ENCODE data around the gene FCAMR.
"Not testable (repeated sequence)": the region's sequence is repeated elsewhere in the genome, so short reads cannot be mapped to it uniquely, and the experiment has no call there.

FCAMR gene

DNA sequence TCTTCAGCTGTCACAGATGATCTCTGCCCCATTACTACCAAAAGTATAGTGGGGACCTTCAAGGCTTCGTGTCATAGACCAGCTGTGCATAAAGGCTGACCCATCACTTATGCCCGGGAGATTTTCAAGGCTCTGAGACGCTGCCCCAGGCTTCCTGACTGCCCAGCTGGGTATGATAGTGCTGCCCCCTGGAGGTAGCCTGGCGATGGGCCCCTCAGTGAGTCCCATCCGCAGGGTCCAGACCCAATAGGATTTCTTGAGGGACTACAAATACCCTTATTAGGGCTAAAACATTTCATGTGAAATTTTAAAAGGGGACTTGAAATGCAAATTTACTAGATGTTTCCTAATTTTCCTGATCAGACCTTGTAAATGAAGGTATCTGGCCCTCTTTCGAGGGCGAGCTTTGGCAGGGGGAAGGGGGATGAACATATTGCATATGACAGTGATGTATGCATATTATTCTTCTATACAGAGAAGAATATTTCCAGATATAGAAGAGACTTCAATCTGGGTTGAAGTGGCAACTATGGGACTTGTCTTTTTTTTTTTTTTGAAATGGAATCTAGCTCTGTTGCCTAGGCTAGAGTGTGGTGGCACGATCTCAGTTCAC, 36.8 kb downstream of the FCAMR start:
- no peak overlapping the region for H3K4me3 ChIP-seq (ENCODE audit: low read length)
- H3K36me3 ChIP-seq (ENCODE audit: control insufficient read depth, insufficient read depth, low read length): no peaks in the 10 kb centered on the region
- H3K27me3 ChIP-seq (ENCODE audit: control insufficient read depth, insufficient read depth, low read length): no peaks in the 10 kb centered on the region

DNA sequence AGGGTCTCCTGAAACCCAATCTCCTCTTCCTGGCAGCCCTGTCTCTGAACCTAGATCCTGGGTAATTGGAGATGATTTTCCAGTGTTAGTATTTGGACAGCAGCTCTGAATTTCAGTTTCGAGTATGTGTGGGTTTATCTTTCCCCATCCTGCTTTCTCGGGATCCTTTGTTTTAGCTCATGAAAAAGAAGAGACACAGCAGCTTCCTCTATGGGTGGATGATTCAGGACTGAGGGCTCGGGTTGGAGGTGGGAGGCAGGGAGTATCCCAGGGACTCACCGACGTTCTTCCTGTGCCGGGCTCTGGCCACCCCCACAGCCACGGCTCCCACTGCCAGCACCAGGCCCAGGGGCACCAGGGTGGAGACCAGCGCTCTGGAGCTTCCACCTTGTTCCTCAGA, 38.1 kb downstream of the FCAMR start:
- Histone ChIP-seq H3K9me3 (ENCODE audit: control insufficient read depth, insufficient read depth, low read length) (no peaks in the 10 kb centered on the region), H3K4me1 (ENCODE audit: control insufficient read depth, insufficient read depth, low read length) (no peaks in the 10 kb centered on the region), H3K36me3 (ENCODE audit: control insufficient read depth, insufficient read depth, low read length) (no peaks in the 10 kb centered on the region), H3K4me3 (ENCODE audit: low read length) (no peak overlapping the region), H3K27ac (ENCODE audit: low read length) (no peak overlapping the region), H3K27me3 (ENCODE audit: control insufficient read depth, insufficient read depth, low read length) (no peaks in the 10 kb centered on the region)
- no CpG with 5 or more reads among the region's 8 CpGs for WGBS (ENCODE audit: insufficient coverage, insufficient read length)
- no peak for DNase-seq (ENCODE audit: low read depth, low spot score)

More for the DNA sequence above, 36.8 kb downstream of the FCAMR start:
- H3K9me3 ChIP-seq (ENCODE audit: control insufficient read depth, insufficient read depth, low read length): no peaks in the 10 kb centered on the region
- H3K4me1 ChIP-seq (ENCODE audit: control insufficient read depth, insufficient read depth, low read length): no peaks in the 10 kb centered on the region
- no peak for DNase-seq (ENCODE audit: low read depth, low spot score)
- no peak overlapping the region for H3K27ac ChIP-seq (ENCODE audit: low read length)
- no CpG with 5 or more reads among the region's 8 CpGs for WGBS (ENCODE audit: insufficient coverage, insufficient read length)

DNA sequence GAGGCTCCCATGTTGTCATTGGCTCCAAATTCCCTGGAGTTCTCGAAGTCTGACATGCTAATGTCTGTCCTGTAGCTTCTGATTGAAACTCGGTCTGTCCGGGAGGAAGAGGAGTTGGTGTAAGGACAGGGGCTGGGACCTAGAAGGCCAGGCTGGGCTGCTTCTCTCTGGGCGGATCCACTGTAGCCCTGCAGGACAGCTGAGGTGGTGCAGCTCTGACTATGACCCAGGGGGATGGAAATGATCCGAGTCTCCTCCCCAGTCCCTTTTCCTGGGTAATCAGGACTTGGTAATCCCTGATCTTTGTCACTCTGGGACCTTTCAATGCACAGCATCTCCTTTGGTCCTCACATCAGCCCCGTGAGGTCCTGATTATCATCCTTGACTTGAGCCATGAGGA, 38.6 kb downstream of the FCAMR start:
- no CpG with 5 or more reads among the region's 6 CpGs for WGBS (ENCODE audit: insufficient coverage, insufficient read length)
- no peaks in the 10 kb centered on the region for H3K36me3 ChIP-seq (ENCODE audit: control insufficient read depth, insufficient read depth, low read length)
- no peak overlapping the region for H3K4me3 ChIP-seq (ENCODE audit: low read length)
- no peaks in the 10 kb centered on the region for H3K27me3 ChIP-seq (ENCODE audit: control insufficient read depth, insufficient read depth, low read length)
- H3K4me1 ChIP-seq (ENCODE audit: control insufficient read depth, insufficient read depth, low read length): no peaks in the 10 kb centered on the region
- DNase-seq (ENCODE audit: low read depth, low spot score): no peak
- no peaks in the 10 kb centered on the region for H3K9me3 ChIP-seq (ENCODE audit: control insufficient read depth, insufficient read depth, low read length)
- no peak overlapping the region for H3K27ac ChIP-seq (ENCODE audit: low read length)

DNA sequence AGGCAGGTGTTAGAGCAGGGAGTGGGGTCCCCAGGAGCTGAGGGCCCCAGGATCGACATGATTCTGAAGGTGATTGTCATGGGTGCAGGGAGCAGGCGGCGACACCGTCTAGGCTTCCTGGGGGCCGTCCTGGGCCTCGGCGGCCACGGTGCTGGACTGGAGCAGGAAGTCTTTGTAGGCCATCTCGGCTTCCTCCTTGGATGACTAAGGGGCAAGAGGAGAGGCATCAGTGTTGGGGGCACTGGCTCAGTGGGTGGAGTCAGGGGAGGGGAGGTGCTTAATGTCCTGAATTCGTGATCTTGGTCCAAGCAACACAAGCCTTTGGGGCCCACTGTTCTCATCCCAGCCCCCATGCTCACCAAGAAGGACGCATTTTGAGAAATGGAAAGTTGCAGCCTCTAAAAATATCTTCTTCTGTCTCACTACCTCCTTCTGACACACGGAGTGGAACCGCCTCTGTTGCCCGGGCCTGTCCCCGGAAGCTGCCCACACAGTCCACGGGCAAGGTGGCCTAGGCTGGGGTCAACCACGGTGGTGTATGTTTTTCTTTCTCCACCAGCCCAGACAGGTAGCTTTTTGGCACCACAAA, 40.0 kb downstream of the FCAMR start:
- Histone ChIP-seq H3K27ac (ENCODE audit: low read length) (no peak overlapping the region), H3K27me3 (ENCODE audit: control insufficient read depth, insufficient read depth, low read length) (no peaks in the 10 kb centered on the region), H3K4me1 (ENCODE audit: control insufficient read depth, insufficient read depth, low read length) (no peaks in the 10 kb centered on the region), H3K36me3 (ENCODE audit: control insufficient read depth, insufficient read depth, low read length) (no peaks in the 10 kb centered on the region), H3K4me3 (ENCODE audit: low read length) (no peak overlapping the region), H3K9me3 (ENCODE audit: control insufficient read depth, insufficient read depth, low read length) (no peaks in the 10 kb centered on the region)
- WGBS (ENCODE audit: insufficient coverage, insufficient read length): no CpG with 5 or more reads among the region's 17 CpGs
- DNase-seq (ENCODE audit: low read depth, low spot score): no peak

DNA sequence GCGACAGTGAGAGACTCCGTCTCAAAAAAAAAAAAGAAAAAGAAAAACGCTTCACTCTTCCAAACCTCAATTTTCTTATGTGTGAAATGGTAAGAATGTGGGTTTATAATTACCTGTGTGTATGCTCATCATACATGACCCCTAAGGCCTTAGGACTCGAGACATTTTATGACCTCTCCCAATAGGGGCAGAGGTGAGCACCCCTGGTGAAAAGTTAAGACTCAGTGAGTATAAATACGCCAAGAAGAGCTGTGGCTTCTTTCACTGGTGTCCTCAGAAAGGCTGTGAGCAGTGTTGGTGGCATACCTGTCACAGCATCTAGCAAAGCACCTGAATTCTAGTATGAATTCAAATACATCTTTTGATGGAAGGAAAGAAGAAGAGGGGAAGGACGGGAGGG, 40.7 kb downstream of the FCAMR start:
- WGBS (ENCODE audit: insufficient coverage, insufficient read length): no CpG with 5 or more reads among the region's 6 CpGs
- Histone ChIP-seq H3K36me3 (ENCODE audit: control insufficient read depth, insufficient read depth, low read length) (no peaks in the 10 kb centered on the region), H3K27ac (ENCODE audit: low read length) (no peak overlapping the region), H3K9me3 (ENCODE audit: control insufficient read depth, insufficient read depth, low read length) (no peaks in the 10 kb centered on the region), H3K4me3 (ENCODE audit: low read length) (no peak overlapping the region), H3K27me3 (ENCODE audit: control insufficient read depth, insufficient read depth, low read length) (no peaks in the 10 kb centered on the region), H3K4me1 (ENCODE audit: control insufficient read depth, insufficient read depth, low read length) (no peaks in the 10 kb centered on the region)
- DNase-seq (ENCODE audit: low read depth, low spot score): no peak

DNA sequence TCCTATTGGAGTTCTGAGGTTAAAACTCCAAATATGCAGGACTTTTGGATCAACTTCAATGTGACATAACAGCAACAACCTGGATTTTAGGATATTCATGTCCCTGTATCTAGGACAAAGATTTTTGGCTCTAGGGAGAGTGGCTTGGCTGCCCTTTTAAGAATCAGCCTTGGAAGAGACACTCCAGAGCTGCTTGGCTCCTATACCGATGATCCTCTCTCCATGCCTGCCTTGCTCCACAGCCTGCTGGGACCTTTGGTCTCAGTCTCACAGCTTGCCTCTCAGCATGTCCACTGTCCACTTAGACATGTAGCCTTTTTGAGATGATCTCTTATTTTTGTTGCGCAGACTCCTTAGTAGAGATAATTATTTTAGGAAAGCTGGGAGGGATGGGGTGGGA, 44.0 kb downstream of the FCAMR start:
- no peak overlapping the region for H3K4me3 ChIP-seq (ENCODE audit: low read length)
- H3K27me3 ChIP-seq (ENCODE audit: control insufficient read depth, insufficient read depth, low read length): no peaks in the 10 kb centered on the region
- no peaks in the 10 kb centered on the region for H3K4me1 ChIP-seq (ENCODE audit: control insufficient read depth, insufficient read depth, low read length)
- no peak overlapping the region for H3K27ac ChIP-seq (ENCODE audit: low read length)
- H3K9me3 ChIP-seq (ENCODE audit: control insufficient read depth, insufficient read depth, low read length): no peaks in the 10 kb centered on the region
- no CpG with 5 or more reads among the region's 2 CpGs for WGBS (ENCODE audit: insufficient coverage, insufficient read length)
- no peak for DNase-seq (ENCODE audit: low read depth, low spot score)
- H3K36me3 ChIP-seq (ENCODE audit: control insufficient read depth, insufficient read depth, low read length): no peaks in the 10 kb centered on the region

DNA sequence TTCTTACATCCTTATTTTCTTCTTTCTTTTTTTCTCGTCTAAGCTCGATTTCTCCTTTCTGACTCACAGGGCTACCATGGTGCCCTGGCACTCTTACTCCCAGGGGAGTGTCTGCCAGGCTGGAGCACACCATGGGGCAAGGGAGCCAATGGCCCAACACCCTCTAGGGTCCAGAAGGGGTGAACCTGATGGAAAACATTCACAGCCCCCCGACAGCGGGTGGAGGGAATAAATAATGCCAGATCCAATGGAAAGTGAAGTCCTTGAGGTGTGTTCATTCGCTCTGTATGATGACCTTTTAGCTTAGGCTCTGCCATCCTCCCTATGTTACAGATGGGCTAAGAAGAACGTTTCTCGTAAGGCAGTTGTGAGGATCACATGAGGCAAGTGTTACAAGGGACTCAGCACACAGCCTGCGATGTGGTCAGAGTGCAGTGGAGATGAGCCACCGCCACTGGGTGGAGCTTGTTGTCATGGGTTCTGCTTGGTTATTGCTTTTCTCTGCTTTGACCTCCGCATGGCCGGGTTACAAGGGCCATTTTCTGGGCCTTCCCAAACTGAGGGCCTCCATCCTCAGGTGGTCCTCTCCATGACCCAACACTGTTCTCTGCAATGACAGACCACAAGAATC, 45.0 kb downstream of the FCAMR start:
- Histone ChIP-seq H3K9me3 (ENCODE audit: control insufficient read depth, insufficient read depth, low read length) (no peaks in the 10 kb centered on the region), H3K4me1 (ENCODE audit: control insufficient read depth, insufficient read depth, low read length) (no peaks in the 10 kb centered on the region), H3K27me3 (ENCODE audit: control insufficient read depth, insufficient read depth, low read length) (no peaks in the 10 kb centered on the region), H3K4me3 (ENCODE audit: low read length) (no peak overlapping the region), H3K27ac (ENCODE audit: low read length) (no peak overlapping the region), H3K36me3 (ENCODE audit: control insufficient read depth, insufficient read depth, low read length) (no peaks in the 10 kb centered on the region)
- no peak for DNase-seq (ENCODE audit: low read depth, low spot score)
- WGBS (ENCODE audit: insufficient coverage, insufficient read length): no CpG with 5 or more reads among the region's 11 CpGs

DNA sequence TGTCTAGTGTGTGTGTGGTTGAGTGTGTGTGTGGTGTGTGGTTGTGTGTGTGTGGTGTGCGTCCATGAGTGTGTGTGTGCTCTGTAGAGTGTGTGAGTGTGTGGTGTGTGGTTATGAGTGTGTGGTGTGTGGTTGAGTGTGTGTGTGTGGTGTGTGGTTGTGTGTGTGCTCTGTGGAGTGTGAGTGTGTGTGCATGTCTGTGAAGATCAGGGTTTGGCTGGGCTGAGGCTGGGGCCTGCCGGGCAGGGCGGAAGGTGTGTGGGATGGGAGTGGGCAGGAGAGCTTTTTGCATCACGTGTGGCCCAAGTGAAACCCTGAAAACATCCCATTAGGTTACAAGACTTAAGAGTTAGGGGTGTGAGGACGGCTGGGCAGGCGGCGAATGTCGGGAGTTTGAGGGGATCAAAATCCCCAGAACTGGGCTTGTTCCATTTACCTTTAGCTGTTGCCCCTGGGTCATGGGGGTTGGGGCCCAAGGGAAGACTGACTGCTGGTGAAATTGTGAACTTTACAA, 45.6 kb downstream of the FCAMR start:
- DNase-seq (ENCODE audit: low read depth, low spot score): no peak
- no peak overlapping the region for H3K4me3 ChIP-seq (ENCODE audit: low read length)
- 100% methylated on average over 1 of the region's 8 CpGs for WGBS (ENCODE audit: insufficient coverage, insufficient read length)
- no peaks in the 10 kb centered on the region for H3K36me3 ChIP-seq (ENCODE audit: control insufficient read depth, insufficient read depth, low read length)
- H3K4me1 ChIP-seq (ENCODE audit: control insufficient read depth, insufficient read depth, low read length): no peaks in the 10 kb centered on the region
- H3K9me3 ChIP-seq (ENCODE audit: control insufficient read depth, insufficient read depth, low read length): no peaks in the 10 kb centered on the region
- no peak overlapping the region for H3K27ac ChIP-seq (ENCODE audit: low read length)
- H3K27me3 ChIP-seq (ENCODE audit: control insufficient read depth, insufficient read depth, low read length): no peaks in the 10 kb centered on the region

DNA sequence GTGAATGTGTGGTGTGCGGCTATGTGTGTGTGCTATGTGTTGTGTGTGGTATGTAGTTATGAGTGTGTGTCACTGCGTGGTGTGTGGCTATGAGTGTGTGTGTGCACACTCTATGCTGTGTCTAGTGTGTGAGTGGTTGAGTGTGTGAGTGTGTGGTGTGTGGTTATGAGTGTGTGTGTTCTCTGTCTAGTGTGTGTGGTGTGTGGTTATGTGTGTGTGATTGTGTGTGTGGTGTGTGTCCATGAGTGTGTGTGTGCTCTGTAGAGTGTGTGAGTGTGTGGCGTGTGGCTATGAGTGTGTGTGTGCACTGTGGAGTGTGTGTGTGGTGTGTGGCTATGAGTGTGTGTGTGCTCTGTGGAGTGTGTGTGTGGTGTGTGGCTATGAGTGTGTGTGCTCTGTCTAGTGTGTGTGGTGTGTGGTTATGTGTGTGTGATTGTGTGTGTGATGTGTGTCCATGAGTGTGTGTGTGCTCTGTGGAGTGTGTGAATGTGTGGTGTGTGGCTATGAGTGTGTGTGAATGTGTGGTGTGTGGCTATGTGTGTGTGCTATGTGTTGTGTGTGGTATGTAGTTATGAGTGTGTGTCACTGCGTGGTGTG, 46.2 kb downstream of the FCAMR start:
- not testable (repeated sequence) for DNase-seq (ENCODE audit: low read depth, low spot score); H3K36me3 ChIP-seq (ENCODE audit: control insufficient read depth, insufficient read depth, low read length); H3K4me1 ChIP-seq (ENCODE audit: control insufficient read depth, insufficient read depth, low read length); H3K27ac ChIP-seq (ENCODE audit: low read length); H3K27me3 ChIP-seq (ENCODE audit: control insufficient read depth, insufficient read depth, low read length); H3K9me3 ChIP-seq (ENCODE audit: control insufficient read depth, insufficient read depth, low read length); H3K4me3 ChIP-seq (ENCODE audit: low read length)
- WGBS (ENCODE audit: insufficient coverage, insufficient read length): 100% methylated on average over 1 of the region's 4 CpGs

DNA sequence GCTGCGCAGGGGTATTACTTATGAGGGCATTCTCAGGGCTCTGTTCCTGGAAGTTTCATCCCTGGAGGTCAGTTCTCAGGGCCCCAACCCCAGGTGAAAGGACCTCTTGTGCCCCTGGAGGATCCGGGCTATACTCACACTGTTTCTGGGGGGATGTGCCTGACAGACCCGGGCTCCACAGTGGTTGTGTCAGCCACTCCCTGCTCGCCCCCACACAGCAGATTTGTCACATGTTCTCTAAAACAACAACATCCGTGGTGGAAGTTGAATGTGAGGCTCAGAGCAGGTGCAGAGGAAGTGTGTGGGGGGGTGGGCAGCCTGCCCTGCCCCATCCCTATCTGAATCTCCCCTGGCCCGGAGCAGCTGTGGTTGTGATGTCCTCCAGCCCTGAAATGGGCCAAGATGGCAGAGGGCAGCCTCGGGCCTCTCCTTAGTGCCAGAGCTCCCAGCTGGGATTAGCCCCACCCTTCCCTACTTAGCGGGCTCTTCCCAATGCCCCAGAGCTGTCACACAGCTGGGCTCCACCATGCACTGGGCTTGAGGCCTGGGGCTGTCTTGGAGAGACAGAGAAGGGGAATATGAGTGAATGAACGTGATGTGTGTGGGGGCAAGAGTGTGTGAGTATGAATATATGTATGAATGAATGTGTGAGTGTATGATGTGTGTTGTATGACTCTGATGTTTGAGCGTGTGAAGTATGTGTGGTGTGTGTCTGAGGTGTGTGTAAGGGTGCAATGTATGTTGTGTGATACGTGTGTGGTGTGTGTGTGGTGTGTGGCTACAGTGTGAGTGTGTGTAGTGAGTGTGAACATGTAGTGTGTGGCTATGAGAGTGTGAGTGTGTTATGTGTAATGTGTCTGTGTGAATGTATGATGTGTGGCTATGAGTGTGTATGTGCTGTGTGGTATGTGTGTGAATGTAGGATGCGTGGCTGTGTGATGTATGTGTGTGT, 47.0 kb downstream of the FCAMR start:
- 100% methylated on average over 4 of the region's 12 CpGs for WGBS (ENCODE audit: insufficient coverage, insufficient read length)
- H3K27ac ChIP-seq (ENCODE audit: low read length): no peak overlapping the region

More for the DNA sequence above, 47.0 kb downstream of the FCAMR start:
- Histone ChIP-seq H3K9me3 (ENCODE audit: control insufficient read depth, insufficient read depth, low read length) (no peaks in the 10 kb centered on the region), H3K27me3 (ENCODE audit: control insufficient read depth, insufficient read depth, low read length) (no peaks in the 10 kb centered on the region), H3K4me3 (ENCODE audit: low read length) (no peak overlapping the region), H3K36me3 (ENCODE audit: control insufficient read depth, insufficient read depth, low read length) (no peaks in the 10 kb centered on the region), H3K4me1 (ENCODE audit: control insufficient read depth, insufficient read depth, low read length) (no peaks in the 10 kb centered on the region)
- no peak for DNase-seq (ENCODE audit: low read depth, low spot score)

Measured in iPS DF 6.9 (cell line).